OCI-LY1 (cell line): ENCODE data around the gene PPM1N.

Source experiments
- EZH2 ChIP-seq: fragments of 200-600 bp; sonication (generic), shearing (Covaris generic); IDR thresholded peaks from 2 replicates; pipeline ENCODE4 v1.8.0; 2017; ENCODE audit warnings: borderline replicate concordance, mixed run types, mild to moderate bottlenecking, antibody characterized with exemption, low read length, moderate library complexity, mixed read lengths
- TF ChIP-seq, protein P1 (sequence below): fragments of 200-600 bp; sonication (generic), shearing (Covaris generic); IDR thresholded peaks from 2 replicates; pipeline ENCODE4 v1.5.1; 2017; ENCODE audit warnings: mild to moderate bottlenecking, antibody characterized with exemption, low read length, moderate library complexity, mixed read lengths

DNA sequence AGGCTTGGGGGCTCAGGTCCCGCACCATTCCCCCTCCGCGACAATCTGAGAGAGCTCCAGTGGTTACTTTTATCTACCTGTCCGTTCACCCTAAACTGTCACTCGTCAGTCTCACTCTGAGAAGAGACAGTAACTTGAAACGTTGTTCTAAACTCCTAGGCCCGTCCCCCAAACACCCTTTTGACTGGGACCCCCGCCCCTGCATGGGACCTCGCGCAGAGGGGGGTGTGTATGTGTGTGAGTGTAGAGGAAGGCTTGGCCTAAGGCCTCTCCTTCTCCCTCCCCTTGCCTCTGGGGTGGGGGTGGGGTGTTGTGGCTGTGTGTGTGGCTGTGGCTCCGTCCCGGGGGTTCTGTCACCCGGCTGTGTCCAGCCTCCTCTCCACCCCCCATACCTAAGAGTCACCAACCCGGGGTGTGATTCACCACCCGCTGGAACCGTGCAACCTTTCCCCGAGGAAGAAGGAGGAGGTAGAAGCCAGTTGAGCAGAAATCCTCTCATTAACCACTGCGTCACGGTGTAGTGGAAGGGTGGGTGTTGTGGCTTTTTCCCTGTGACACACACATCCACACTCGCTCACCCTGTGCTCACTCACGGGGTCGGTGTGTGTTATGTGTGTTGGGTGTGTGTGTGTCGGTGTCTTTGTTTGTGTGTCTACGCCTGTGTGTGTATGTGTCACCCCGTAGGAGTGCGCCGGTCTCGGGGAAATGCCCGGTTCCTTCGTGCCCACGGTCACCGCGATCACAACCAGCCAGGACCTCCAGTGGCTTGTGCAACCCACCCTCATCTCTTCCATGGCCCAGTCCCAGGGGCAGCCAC is 28.1 kb upstream of the PPM1N start:
- TF ChIP-seq, protein P1, sequence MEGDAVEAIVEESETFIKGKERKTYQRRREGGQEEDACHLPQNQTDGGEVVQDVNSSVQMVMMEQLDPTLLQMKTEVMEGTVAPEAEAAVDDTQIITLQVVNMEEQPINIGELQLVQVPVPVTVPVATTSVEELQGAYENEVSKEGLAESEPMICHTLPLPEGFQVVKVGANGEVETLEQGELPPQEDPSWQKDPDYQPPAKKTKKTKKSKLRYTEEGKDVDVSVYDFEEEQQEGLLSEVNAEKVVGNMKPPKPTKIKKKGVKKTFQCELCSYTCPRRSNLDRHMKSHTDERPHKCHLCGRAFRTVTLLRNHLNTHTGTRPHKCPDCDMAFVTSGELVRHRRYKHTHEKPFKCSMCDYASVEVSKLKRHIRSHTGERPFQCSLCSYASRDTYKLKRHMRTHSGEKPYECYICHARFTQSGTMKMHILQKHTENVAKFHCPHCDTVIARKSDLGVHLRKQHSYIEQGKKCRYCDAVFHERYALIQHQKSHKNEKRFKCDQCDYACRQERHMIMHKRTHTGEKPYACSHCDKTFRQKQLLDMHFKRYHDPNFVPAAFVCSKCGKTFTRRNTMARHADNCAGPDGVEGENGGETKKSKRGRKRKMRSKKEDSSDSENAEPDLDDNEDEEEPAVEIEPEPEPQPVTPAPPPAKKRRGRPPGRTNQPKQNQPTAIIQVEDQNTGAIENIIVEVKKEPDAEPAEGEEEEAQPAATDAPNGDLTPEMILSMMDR = no peak
- TF ChIP-seq EZH2 = no peak
